GM19328 (cell line): ENCODE measurements around the gene ISLR2.
"Not testable (repeated sequence)": the region's sequence is repeated elsewhere in the genome, so short reads cannot be mapped to it uniquely, and the experiment has no call there.

Experiments used
- ATAC-seq: cut with Tn5 transposase; IDR thresholded peaks from one replicate; pipeline ENCODE4 v1.9.1; 2021; ENCODE audit warnings: mild to moderate bottlenecking, moderate library complexity; ENCODE audit not compliant: unreplicated experiment

The ISLR2 gene, protein sequence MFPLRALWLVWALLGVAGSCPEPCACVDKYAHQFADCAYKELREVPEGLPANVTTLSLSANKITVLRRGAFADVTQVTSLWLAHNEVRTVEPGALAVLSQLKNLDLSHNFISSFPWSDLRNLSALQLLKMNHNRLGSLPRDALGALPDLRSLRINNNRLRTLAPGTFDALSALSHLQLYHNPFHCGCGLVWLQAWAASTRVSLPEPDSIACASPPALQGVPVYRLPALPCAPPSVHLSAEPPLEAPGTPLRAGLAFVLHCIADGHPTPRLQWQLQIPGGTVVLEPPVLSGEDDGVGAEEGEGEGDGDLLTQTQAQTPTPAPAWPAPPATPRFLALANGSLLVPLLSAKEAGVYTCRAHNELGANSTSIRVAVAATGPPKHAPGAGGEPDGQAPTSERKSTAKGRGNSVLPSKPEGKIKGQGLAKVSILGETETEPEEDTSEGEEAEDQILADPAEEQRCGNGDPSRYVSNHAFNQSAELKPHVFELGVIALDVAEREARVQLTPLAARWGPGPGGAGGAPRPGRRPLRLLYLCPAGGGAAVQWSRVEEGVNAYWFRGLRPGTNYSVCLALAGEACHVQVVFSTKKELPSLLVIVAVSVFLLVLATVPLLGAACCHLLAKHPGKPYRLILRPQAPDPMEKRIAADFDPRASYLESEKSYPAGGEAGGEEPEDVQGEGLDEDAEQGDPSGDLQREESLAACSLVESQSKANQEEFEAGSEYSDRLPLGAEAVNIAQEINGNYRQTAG

GRCh38 chr15:74130155-74130848 is at the start of gene ISLR2:
TSS of gene ISLR2 (plus strand) at chr15:74130586. CDS start at chr15:74132755, 2,169 bp downstream.
- no peak for ATAC-seq

- not testable (repeated sequence) for ATAC-seq
Observed at GRCh38 chr15:74082450-74082849, 47.9 kb upstream of the ISLR2 start, which contains the start of gene GOLGA6A. TSS of gene GOLGA6A (minus strand) at chr15:74082550. CDS start at chr15:74082509, 41 bp downstream.

GRCh38 chr15:74094567-74094966 is 35.8 kb upstream of the ISLR2 start:
- not testable (repeated sequence) for ATAC-seq

- ATAC-seq, result not testable (repeated sequence)
Observed at GRCh38 chr15:74095610-74096009, 34.8 kb upstream of the ISLR2 start.

DNA sequence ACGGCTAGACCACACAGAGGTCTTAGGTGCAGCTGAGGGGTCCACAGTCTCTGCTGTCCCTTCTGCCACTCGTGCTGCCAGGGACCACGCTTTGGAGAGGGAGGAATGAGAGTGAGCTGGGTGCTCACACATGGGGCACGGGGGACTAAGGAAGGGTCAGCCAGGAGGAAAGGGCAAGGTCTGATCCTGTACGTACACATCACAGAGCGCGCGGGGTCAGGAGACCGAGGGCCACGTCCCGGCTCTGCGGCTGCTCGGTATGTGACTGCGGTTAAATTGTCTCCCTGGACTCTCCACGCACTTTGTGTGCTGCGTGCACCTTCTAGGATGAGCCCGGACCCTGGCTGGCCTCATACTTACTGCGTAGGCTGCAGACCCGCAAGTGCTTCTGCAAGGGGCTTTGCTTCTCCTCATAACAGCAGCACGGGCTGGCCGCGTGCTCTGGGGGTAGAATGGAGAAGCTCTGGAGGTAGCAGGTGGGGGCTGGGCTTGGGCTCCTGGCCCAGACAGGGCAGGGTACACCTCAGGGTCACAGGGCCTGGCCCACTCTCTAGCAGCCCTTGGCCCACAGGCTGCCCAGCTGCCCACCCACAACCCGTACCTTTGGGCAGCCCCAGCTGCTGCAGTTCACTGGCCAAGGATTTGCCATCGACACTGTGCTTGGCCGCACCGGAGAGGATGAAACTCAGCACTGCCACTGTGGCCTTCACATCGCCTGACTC is 33.5 kb upstream of the ISLR2 start:
- ATAC-seq, result not testable (repeated sequence)

- ATAC-seq, result peak; percentile 84
Observed at GRCh38 chr15:74099963-74100733, 30.2 kb upstream of the ISLR2 start.

GRCh38 chr15:74108111-74108510 is 22.3 kb upstream of the ISLR2 start:
- no peak for ATAC-seq

- not testable (repeated sequence) for ATAC-seq
Observed at GRCh38 chr15:74108611-74109010, 21.8 kb upstream of the ISLR2 start.

DNA sequence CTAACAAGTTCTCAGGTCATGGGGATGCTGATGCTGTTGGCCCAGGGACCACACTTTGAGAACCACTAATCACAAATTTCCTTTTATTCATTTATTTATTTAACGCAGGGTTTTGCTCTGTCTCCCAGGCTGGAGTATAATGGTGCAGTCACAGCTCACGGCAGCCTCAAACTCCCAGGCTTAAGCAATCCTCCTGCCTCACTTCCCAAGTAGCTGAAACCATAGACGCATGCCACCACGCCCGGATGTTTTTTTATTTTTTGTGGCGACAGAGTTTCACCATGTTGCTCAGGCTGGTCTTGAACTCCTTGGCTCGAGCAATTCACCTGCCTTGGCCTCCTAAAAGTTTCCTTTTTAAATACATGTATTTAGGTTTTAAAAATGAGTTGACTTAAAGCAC is 20.7 kb upstream of the ISLR2 start:
- no peak for ATAC-seq

- ATAC-seq, result no peak
Observed at GRCh38 chr15:74120426-74120825, 10.0 kb upstream of the ISLR2 start.

DNA sequence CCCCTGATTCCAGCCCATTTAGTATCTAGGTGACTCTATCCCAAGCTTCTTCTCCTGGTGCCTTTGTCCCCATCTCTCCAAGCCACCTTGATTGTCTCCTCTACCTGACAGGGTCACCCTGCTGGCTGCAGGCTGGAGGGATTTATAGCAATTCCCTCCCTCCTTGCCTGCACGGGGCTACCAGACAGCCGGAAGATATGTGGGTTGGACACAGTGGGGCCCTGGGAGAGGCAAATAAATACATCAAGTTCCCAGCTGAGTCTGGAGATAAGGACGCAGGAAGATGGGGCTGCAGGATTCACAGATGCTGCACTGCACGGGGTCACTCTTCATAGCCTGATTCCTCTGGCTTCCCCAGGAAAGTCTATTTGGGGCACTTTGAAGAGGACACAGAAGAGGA is 9.3 kb upstream of the ISLR2 start:
- no peak for ATAC-seq

- ATAC-seq, result no peak
Observed at GRCh38 chr15:74121858-74122257, 8.5 kb upstream of the ISLR2 start.

DNA sequence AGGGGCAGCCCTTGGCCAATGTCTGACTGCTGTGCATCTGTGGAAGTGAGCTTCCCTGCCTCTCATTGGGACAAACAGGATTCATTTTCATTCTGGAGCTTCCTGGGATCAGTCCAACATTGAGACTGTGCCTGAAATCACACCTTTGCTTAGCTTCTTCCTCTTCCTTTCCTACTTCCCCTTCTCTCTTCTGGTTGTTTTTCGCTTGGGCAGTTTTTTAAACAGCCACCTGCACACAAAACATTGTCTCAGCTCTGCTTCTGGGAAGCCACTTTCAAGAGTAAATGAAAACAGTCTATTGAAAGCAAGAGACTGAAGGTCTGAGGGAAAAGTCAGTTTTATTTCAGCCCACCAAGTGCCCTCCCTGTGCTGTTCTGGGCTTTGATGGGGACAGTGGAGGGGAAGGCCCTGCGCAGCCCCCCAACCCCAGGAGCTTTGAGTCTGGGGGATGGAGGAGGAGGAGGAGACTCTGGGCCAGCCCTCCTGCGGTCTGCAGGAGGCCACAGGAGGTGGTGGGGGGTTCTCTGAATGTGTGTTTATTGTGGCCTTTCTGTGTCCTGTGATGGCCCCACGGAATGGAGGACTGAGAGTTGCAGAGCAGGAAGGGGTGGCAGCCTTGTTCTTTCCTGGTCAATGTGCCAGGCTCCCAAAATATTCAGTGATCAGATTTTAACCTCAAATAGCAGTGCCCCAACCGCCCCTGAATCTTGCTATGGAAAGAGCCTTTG is 7.8 kb upstream of the ISLR2 start:
- no peak for ATAC-seq

GRCh38 chr15:74123131-74123429 is 7.3 kb upstream of the ISLR2 start:
- no peak for ATAC-seq

DNA sequence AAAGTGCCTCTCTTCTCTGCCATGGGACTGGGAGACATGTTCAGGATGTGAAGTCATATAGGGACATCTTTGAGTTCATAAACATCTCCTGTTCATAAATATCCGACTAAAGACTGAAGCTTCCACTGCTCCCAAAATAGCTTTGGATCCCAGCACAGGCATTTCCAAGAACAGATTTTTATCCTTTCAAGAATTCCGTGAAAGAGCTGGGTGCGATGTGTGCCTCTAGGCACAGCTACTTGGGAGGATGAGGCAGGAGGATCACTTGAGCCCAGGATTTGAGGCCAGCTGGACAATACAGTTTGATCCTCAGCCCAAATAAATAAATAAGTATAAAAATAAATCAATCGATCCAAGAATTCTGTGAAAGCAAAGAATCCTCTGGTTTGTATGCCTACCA is 6.7 kb upstream of the ISLR2 start:
- no peak for ATAC-seq

DNA sequence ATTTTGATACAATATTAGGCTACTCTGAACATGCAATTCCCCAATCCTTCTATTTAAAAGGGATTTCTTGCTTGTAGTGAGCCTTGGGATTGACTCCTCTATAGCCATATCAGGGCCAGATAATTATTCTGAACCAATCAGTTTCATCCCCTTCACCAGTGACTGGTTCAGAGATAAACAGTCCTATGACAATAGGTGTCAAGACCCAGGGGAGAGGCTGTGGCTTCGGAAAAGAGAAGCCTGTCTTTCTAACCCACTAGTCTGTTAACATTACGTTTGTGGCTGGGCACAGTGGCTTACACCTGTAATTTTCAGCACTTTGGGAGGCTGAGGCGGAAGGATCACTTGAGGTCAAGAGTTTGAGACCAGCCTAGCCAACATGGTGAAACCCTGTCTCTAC is 6.2 kb upstream of the ISLR2 start:
- ATAC-seq, result no peak

DNA sequence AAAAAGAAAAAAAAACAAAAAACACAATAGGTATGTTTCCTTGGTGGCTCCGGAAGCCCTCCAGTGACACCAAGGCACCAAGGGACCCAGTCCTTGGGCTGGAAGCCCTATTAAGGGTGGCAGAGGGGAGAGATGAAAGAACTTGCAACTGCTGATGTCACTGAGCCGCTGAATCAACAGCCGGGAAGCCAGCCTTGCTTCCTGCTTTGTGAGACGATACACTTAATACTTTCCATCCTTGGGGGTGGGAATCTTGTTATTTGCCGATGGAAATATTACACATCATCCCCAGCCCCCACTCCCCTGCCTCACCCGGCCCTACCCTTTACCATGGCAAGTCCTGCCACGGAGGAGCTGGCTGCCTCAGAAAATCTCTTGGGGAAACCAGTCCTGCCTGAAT is 5.6 kb upstream of the ISLR2 start:
- ATAC-seq, result no peak

DNA sequence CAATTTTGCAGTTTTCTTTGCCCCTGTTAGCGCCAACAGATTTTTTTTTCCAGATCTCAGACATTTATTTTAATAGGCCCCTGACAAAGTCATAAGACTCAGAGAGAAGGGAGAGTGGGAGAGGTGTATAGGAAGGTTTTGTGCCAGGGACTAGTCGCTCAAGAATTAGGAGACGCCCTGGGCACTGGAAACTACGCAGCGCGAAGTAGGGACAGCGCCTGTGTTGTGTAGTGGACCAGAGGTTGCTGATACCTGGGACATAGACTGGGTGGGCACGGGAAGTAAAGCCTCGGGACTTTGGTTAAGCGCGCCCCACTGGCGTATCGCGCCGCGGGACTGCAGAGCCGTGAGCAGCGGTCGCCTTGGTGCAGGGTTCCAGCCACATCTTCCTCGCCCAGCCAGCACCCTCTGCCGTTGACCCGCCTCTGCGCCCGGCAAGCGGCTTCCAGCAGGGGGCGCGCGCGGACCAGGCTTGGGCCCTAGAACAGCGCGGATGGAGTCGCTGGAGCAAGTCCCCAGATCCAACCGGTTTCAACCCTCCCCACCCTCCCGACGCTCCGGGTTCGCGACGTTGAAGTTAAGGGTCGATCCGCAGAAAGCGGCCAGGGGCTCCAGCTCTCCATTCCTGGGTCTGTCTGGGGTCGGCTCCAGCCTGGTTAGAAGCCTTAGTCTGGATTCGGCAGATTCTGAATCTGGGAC is 3.0 kb upstream of the ISLR2 start:
- ATAC-seq, result no peak
